IMR-90 (cell line): ENCODE results near the gene PCK2. TPM values are rescaled to one million over a fixed set of nuclear protein-coding genes. Genes with fewer than 3 reads are reported as not detected.

ENCODE experiments used
- ATAC-seq: fragments of 200-7000 bp; cut with Tn5 transposase; 2 replicates; pipeline ENCODE4 v1.9.1; 2020; ENCODE audit warnings: low read depth, mild to moderate bottlenecking, moderate library complexity
- BruUV-seq: library from RNA; stranded (reverse); fragments of 400-500 nt; replicated peaks from 2 replicates; lab custom pipeline; 2021; lab: Mats Ljungman, UMichigan
- CTCF ChIA-PET: fragments of 300-600 bp; formaldehyde crosslinking; extraction: SDS; loops from one replicate; lab custom pipeline; 2021; ENCODE audit warnings: antibody characterized with exemption; lab: Yijun Ruan, JAX
- POLR2A ChIA-PET: fragments of 300-600 bp; sonication (Branson Sonifier 250); formaldehyde crosslinking; loops from one replicate; lab custom pipeline; 2022; ENCODE audit warnings: antibody characterized with exemption; ENCODE audit not compliant: unreplicated experiment; lab: Charles Lee
- DNase-seq: peaks from one replicate; pipeline ENCODE4 v3.0.0; 2013
- H2AFZ ChIP-seq: replicated peaks from 2 replicates; pipeline ENCODE3; 2013; ENCODE audit warnings: low read length, mild to moderate bottlenecking; ENCODE audit not compliant: poor library complexity
- H2AK5ac ChIP-seq: 2 replicates; pipeline ENCODE4 v1.6.1; 2013; ENCODE audit warnings: low read depth, low read length, inconsistent platforms
- H2AK9ac ChIP-seq: replicated peaks from 2 replicates; pipeline ENCODE3; 2013; ENCODE audit warnings: mild to moderate bottlenecking, low read depth, low read length, moderate library complexity; ENCODE audit not compliant: poor library complexity
- H2BK120ac ChIP-seq: 2 replicates; pipeline ENCODE4 v1.6.1; 2013; ENCODE audit warnings: low read depth, low read length, inconsistent platforms
- H2BK15ac ChIP-seq: 3 replicates; pipeline ENCODE4 v1.6.1; 2013; ENCODE audit warnings: low read depth, low read length, inconsistent platforms
- H2BK20ac ChIP-seq: 2 replicates; pipeline ENCODE4 v1.6.1; 2013; ENCODE audit warnings: low read depth, mild to moderate bottlenecking, inconsistent platforms, low read length, moderate library complexity
- H2BK5ac ChIP-seq: 2 replicates; pipeline ENCODE4 v1.6.1; 2013; ENCODE audit warnings: mild to moderate bottlenecking, low read depth, low read length, inconsistent platforms; ENCODE audit not compliant: poor library complexity, severe bottlenecking
- H3K14ac ChIP-seq: replicated peaks from 2 replicates; pipeline ENCODE4 v1.6.1; 2013; ENCODE audit warnings: low read depth, low read length, inconsistent platforms
- H3K18ac ChIP-seq: 2 replicates; pipeline ENCODE4 v1.6.1; 2013; ENCODE audit warnings: low read depth, low read length, control low read depth
- H3K23ac ChIP-seq: 2 replicates; pipeline ENCODE4 v1.6.1; 2013; ENCODE audit warnings: low read depth, low read length, inconsistent platforms
- H3K27ac ChIP-seq: 2 replicates; pipeline ENCODE4 v1.5.1; 2013; ENCODE audit warnings: mild to moderate bottlenecking, control low read depth, low read length; ENCODE audit not compliant: insufficient read depth
- H3K27me3 ChIP-seq: 2 replicates; pipeline ENCODE4 v1.6.1; 2013; ENCODE audit warnings: low read length; ENCODE audit not compliant: control insufficient read depth, insufficient read depth
- H3K36me3 ChIP-seq: 2 replicates; pipeline ENCODE4 v1.6.1; 2013; ENCODE audit warnings: low read length, mixed read lengths; ENCODE audit not compliant: control insufficient read depth, insufficient read depth
- H3K4ac ChIP-seq: 2 replicates; pipeline ENCODE4 v1.6.1; 2013; ENCODE audit warnings: low read depth, low read length, inconsistent platforms
- H3K4me1 ChIP-seq: 2 replicates; pipeline ENCODE4 v1.6.1; 2013; ENCODE audit warnings: low read length, mixed read lengths; ENCODE audit not compliant: control insufficient read depth, insufficient read depth
- H3K4me2 ChIP-seq: 2 replicates; pipeline ENCODE4 v1.6.1; 2013; ENCODE audit warnings: low read depth, mild to moderate bottlenecking, control low read depth, low read length, moderate library complexity
- H3K4me3 ChIP-seq: 2 replicates; pipeline ENCODE4 v1.5.1; 2013; ENCODE audit warnings: low read depth, mild to moderate bottlenecking, control low read depth, low read length, moderate library complexity; ENCODE audit not compliant: insufficient read depth
- H3K56ac ChIP-seq: 2 replicates; pipeline ENCODE4 v1.6.1; 2013; ENCODE audit warnings: low read length, inconsistent platforms; ENCODE audit not compliant: insufficient read depth; ENCODE audit errors: extremely low read depth
- H3K79me1 ChIP-seq, 2 experiments: 2 replicates each; pipeline ENCODE4 v1.6.1; 2013; ENCODE audit warnings: low read length in 2 of 2, inconsistent platforms in 1 of 2, low read depth in 1 of 2
- H3K9ac ChIP-seq: 2 replicates; pipeline ENCODE4 v1.6.1; 2013; ENCODE audit warnings: low read depth, low read length, control low read depth
- H3K9me1 ChIP-seq: 2 replicates; pipeline ENCODE4 v1.6.1; 2013; ENCODE audit warnings: low read length, inconsistent platforms; ENCODE audit not compliant: insufficient read depth
- H3K9me3 ChIP-seq: 2 replicates; pipeline ENCODE4 v1.6.1; 2013; ENCODE audit warnings: low read length; ENCODE audit not compliant: control insufficient read depth, insufficient read depth
- H4K20me1 ChIP-seq: 2 replicates; pipeline ENCODE4 v1.6.1; 2013; ENCODE audit warnings: low read length, inconsistent platforms; ENCODE audit not compliant: insufficient read depth
- H4K5ac ChIP-seq: 2 replicates; pipeline ENCODE4 v1.6.1; 2013; ENCODE audit warnings: mild to moderate bottlenecking, low read depth, low read length, control low read depth
- H4K8ac ChIP-seq, 2 experiments: 2 replicates each; pipeline ENCODE4 v1.6.1; 2013; ENCODE audit warnings: low read depth in 2 of 2, low read length in 2 of 2, control low read depth in 1 of 2, inconsistent platforms in 1 of 2
- H4K91ac ChIP-seq: 2 replicates; pipeline ENCODE4 v1.6.1; 2013; ENCODE audit warnings: low read depth, low read length, inconsistent platforms; ENCODE audit not compliant: insufficient read depth
- MAFK ChIP-seq: IDR thresholded peaks from 2 replicates; pipeline ENCODE4 v1.6.1; 2012; ENCODE audit warnings: low read depth, low read length, improper control_type of control experiment
- MXI1 ChIP-seq: IDR thresholded peaks from 2 replicates; pipeline ENCODE4 v1.6.1; 2012; ENCODE audit warnings: low read depth, mild to moderate bottlenecking, low read length, moderate library complexity, borderline replicate concordance
- RAD21 ChIP-seq: IDR thresholded peaks from 2 replicates; pipeline ENCODE4 v1.6.1; 2012; ENCODE audit warnings: low read length, improper control_type of control experiment
- WGBS, 2 experiments: methylation state at CpG; one replicate each; pipeline versions ENCODE4 v1.1.5 to v1.1.7; 2013; ENCODE audit warnings: missing lambda C conversion rate in 2 of 2; ENCODE audit not compliant: insufficient read length in 1 of 2; ENCODE audit errors: extremely low coverage in 2 of 2; 5-methylcytosine and 5-hydroxymethylcytosine counted together
- dilution Hi-C: fragments of 300-500 bp; cut with HindIII; formaldehyde crosslinking; loops from one replicate; pipeline ENCODE4 v1.14.3; 2018; ENCODE audit warnings: low sequenced_read_pairs; ENCODE audit not compliant: unreplicated experiment
- in situ Hi-C: fragments of 300-500 bp; cut with MboI; formaldehyde crosslinking; loops from 3 replicates; pipeline ENCODE4 v1.14.3; 2019; ENCODE audit warnings: low sequenced_read_pairs, inconsistent platforms, mixed read lengths
- intact Hi-C: fragments of 100-400 bp; cut with micrococcal nuclease; formaldehyde crosslinking; loops from 2 replicates; pipeline ENCODE4 v1.10.0; 2022
- polyA plus RNA-seq, 3 experiments: library from polyadenylated mRNA; depleted of rRNA; stranded (reverse); fragments of >200 nt; gene quantifications; 2 replicates each; pipeline ENCODE4 v1.2.3, GENCODE V29; 2012; ENCODE audit warnings: low replicate concordance in 1 of 3
- total RNA-seq: library from RNA; depleted of rRNA; stranded (reverse); fragments of >200 nt; gene quantifications from 2 replicates; pipeline ENCODE4 v1.2.3, GENCODE V29; 2012

The PCK2 gene
- total and polyA plus RNA-seq, 2 of the 4 experiments (the other 2 are of a cell fraction), result 13.4 to 29.4 TPM

- dilution Hi-C loops (no loop called here), in situ Hi-C loops (loop anchor here (25.0 kb wide), 2 partner anchors 836 to 1061 kb away; partner anchors contain the start of genes ACIN1, BCL2L2, C14orf119 and PABPN1), intact Hi-C loops (loop anchor here (2.0 kb wide), 1 partner anchor 149 kb away; no protein-coding TSS in a partner anchor)
- TF ChIP-seq MAFK (no peak), RAD21 (no peak), MXI1 (no peak)
- ATAC-seq (no peak), DNase-seq (no peak)
- Histone ChIP-seq H3K14ac (peak overlapping the region; percentile 39; the same call in 1 of the 2 replicates), H3K4ac (peak overlapping the region; percentile 53), H3K9me1 (peaks cover 15% of the 10 kb centered on the region), H2AK5ac (peak overlapping the region; percentile 82), H3K27me3 (no peaks in the 10 kb centered on the region), H2BK20ac (no peak overlapping the region), H3K79me1 (peaks cover 35 to 72% of the 10 kb centered on the region in 2 experiments), H3K56ac (no peak overlapping the region; the same call in 1 of the 2 replicates), H3K27ac (peak overlapping the region; percentile 66), H3K9me3 (no peaks in the 10 kb centered on the region), H2BK15ac (no peak overlapping the region), H2AK9ac (peak overlapping the region; percentile 88), H3K23ac (peak overlapping the region; percentile 52), H2BK120ac (no peak overlapping the region), H4K91ac (no peak overlapping the region), H3K4me1 (peaks cover 9% of the 10 kb centered on the region), H4K20me1 (peaks cover 10% of the 10 kb centered on the region), H2BK5ac (peak overlapping the region; percentile 37), H2AFZ (peak overlapping the region; percentile 91), H3K36me3 (peaks cover 33% of the 10 kb centered on the region), H4K8ac (peak overlapping the region; percentile 50 to 76; a peak in 2 of 4 replicates), H3K9ac (peak overlapping the region; percentile 96), H3K4me2 (peak overlapping the region; percentile 92), H3K4me3 (peak overlapping the region; percentile 73), H3K18ac (no peak overlapping the region), H4K5ac (no peak overlapping the region)
- 3% methylated on average over 7 of the region's 29 CpGs; no CpG with 5 or more reads in 1 of the 2 experiments for WGBS, 2 experiments
- ChIA-PET POLR2A (no interaction called here), CTCF (interaction anchor here (4.3 kb wide), 1 partner anchor 13 kb away, joined by 14 read pairs; the partner anchor contains the start of gene IRF9)
- no TSS peak for BruUV-seq
Measured at GRCh38 chr14:24147761-24148428, 53.8 kb downstream of the PCK2 start.
